HCT116 (cell line): ENCODE data around the gene STK35. TPM values are rescaled to one million over a fixed set of nuclear protein-coding genes. Genes with fewer than 3 reads are reported as not detected.

ENCODE experiments used
- ATAC-seq: fragments of 200-7000 bp; cut with Tn5 transposase; 2 replicates; pipeline ENCODE4 v1.9.1; 2020; ENCODE audit warnings: mild to moderate bottlenecking, moderate library complexity
- BruUV-seq: library from RNA; stranded (reverse); fragments of 400-500 nt; replicated peaks from 2 replicates; lab custom pipeline; 2021; lab: Mats Ljungman, UMichigan
- CTCF ChIA-PET: fragments of 300-600 bp; sonication (Branson Sonifier 250); formaldehyde crosslinking; loops from one replicate; lab custom pipeline; 2021; ENCODE audit warnings: antibody characterized with exemption; lab: Charles Lee
- POLR2A ChIA-PET: fragments of 300-600, 350-600 bp; sonication (Branson Sonifier 250); formaldehyde crosslinking; loops from one replicate; lab custom pipeline; 2021; ENCODE audit warnings: antibody characterized with exemption; lab: Charles Lee
- RAD21 ChIA-PET, 2 experiments: fragments of 300-600 bp; sonication (Branson Sonifier 250); formaldehyde crosslinking; loops; one replicate each; lab custom pipeline; 2023; ENCODE audit warnings: low total read pairs in 2 of 2; ENCODE audit not compliant: uncharacterized antibody in 2 of 2, unreplicated experiment in 2 of 2, low non-redundant PET in 1 of 2; lab: Charles Lee
- DNase-seq: peaks from one replicate; pipeline ENCODE4 v3.0.0-alpha.2; 2010; ENCODE audit warnings: low read depth, low spot score
- H2AFZ ChIP-seq: fragments of 200-600 bp; shearing (Covaris generic), sonication (generic); 2 replicates; pipeline ENCODE4 v1.6.1; 2017; ENCODE audit warnings: low read depth, mixed run types, mixed read lengths, antibody characterized with exemption, low read length; ENCODE audit not compliant: poor library complexity, severe bottlenecking
- H3K27ac ChIP-seq: 2 replicates; pipeline ENCODE4 v1.5.1; 2012; ENCODE audit warnings: low read depth, low read length
- H3K27me3 ChIP-seq: fragments of 200-600 bp; sonication (generic); 2 replicates; pipeline ENCODE4 v1.6.1; 2016; ENCODE audit warnings: mixed run types, low read length, mixed read lengths; ENCODE audit not compliant: insufficient read depth
- H3K36me3 ChIP-seq, 2 experiments: fragments of 200-500 bp in 1 of 2; fragments of 200-600 bp in 1 of 2; sonication (Bioruptor generic) in 1 of 2; sonication (generic) in 1 of 2; 2 replicates each; pipeline versions ENCODE4 v1.5.1 to v1.6.1; 2014 to 2016; ENCODE audit warnings: low read length in 2 of 2, inconsistent platforms in 1 of 2, mixed read lengths in 1 of 2, mixed run types in 1 of 2; ENCODE audit not compliant: insufficient read depth in 2 of 2, control insufficient read depth in 1 of 2
- H3K4me1 ChIP-seq, 2 experiments: fragments of 200-600 bp in 1 of 2; sonication (generic) in 1 of 2; 2 replicates each; pipeline versions ENCODE4 v1.5.1 to v1.6.1; 2012 to 2017; ENCODE audit warnings: low read length in 2 of 2, inconsistent platforms in 1 of 2, mild to moderate bottlenecking in 1 of 2, mixed read lengths in 1 of 2, mixed run types in 1 of 2, moderate library complexity in 1 of 2; ENCODE audit not compliant: insufficient read depth in 2 of 2, control insufficient read depth in 1 of 2
- H3K4me2 ChIP-seq: fragments of 200-600 bp; sonication (generic); 2 replicates; pipeline ENCODE4 v1.6.1; 2017; ENCODE audit warnings: mixed run types, low read length, mixed read lengths
- H3K4me3 ChIP-seq, 2 experiments: fragments of 200-600 bp in 1 of 2; sonication (generic) in 1 of 2; replicated peaks in 1 of 2; 2 replicates each; pipeline ENCODE4 v1.5.1; 2011 to 2016; ENCODE audit warnings: low read length in 2 of 2, control low read depth in 1 of 2, low read depth in 1 of 2, mild to moderate bottlenecking in 1 of 2, mixed read lengths in 1 of 2, mixed run types in 1 of 2
- H3K79me2 ChIP-seq: fragments of 200-600 bp; sonication (generic); 2 replicates; pipeline ENCODE4 v1.6.1; 2017; ENCODE audit warnings: mild to moderate bottlenecking, mixed run types, low read length, moderate library complexity, mixed read lengths; ENCODE audit not compliant: insufficient read depth
- H3K9ac ChIP-seq: fragments of 200-600 bp; sonication (generic); 2 replicates; pipeline ENCODE4 v1.6.1; 2016; ENCODE audit warnings: low read length, mixed read lengths
- H3K9me2 ChIP-seq: fragments of 200-600 bp; sonication (generic), shearing (Covaris generic); 2 replicates; pipeline ENCODE4 v1.6.1; 2017; ENCODE audit warnings: mixed run types, mild to moderate bottlenecking, moderate library complexity; ENCODE audit not compliant: insufficient read depth
- H3K9me3 ChIP-seq, 2 experiments: fragments of 200-500 bp in 1 of 2; fragments of 200-600 bp in 1 of 2; sonication (Bioruptor generic) in 1 of 2; sonication (generic) in 1 of 2; 2 replicates each; pipeline ENCODE4 v1.6.1; 2014 to 2017; ENCODE audit warnings: low read length in 2 of 2, mixed read lengths in 2 of 2, inconsistent platforms in 1 of 2, low read depth in 1 of 2, mild to moderate bottlenecking in 1 of 2, mixed run types in 1 of 2, moderate library complexity in 1 of 2; ENCODE audit not compliant: control insufficient read depth in 1 of 2, insufficient read depth in 1 of 2
- H4K20me1 ChIP-seq: fragments of 200-600 bp; sonication (generic), shearing (Covaris generic); 2 replicates; pipeline ENCODE4 v1.6.1; 2017; ENCODE audit warnings: mixed run types, mild to moderate bottlenecking, moderate library complexity; ENCODE audit not compliant: insufficient read depth
- POLR2AphosphoS5 ChIP-seq: IDR thresholded peaks from 2 replicates; pipeline ENCODE4 v1.6.1; 2011; ENCODE audit warnings: mild to moderate bottlenecking, low read depth, low read length, moderate library complexity
- SIN3A ChIP-seq: IDR thresholded peaks from 2 replicates; pipeline ENCODE4 v1.6.1; 2012; ENCODE audit warnings: low read depth
- TCF7L2 ChIP-seq: IDR thresholded peaks from 2 replicates; pipeline ENCODE4 v1.7.0; 2011; ENCODE audit warnings: borderline replicate concordance, inconsistent platforms; ENCODE audit not compliant: insufficient read depth, insufficient read length; ENCODE audit errors: extremely low read depth
- YY1 ChIP-seq: IDR thresholded peaks from 2 replicates; pipeline ENCODE4 v1.6.1; 2011; ENCODE audit warnings: low read length, low read depth, moderate library complexity, mild to moderate bottlenecking; ENCODE audit not compliant: insufficient replicate concordance; ENCODE audit errors: extremely low read depth
- ZFX ChIP-seq: fragments of 450-650 bp; IDR thresholded peaks from 2 replicates; pipeline ENCODE4 v1.6.1; 2017
- intact Hi-C: fragments of 100-400 bp; cut with micrococcal nuclease; formaldehyde crosslinking; loops from 2 replicates; pipeline ENCODE4 v1.10.0; 2022
- total RNA-seq: library from RNA; stranded (reverse); gene quantifications from one replicate; pipeline ENCODE4 v1.2.1, GENCODE V29; 2021; ENCODE audit not compliant: unreplicated experiment

Gene STK35
- total RNA-seq, 1 experiment from 2014 or later: 32.8 TPM

DNA sequence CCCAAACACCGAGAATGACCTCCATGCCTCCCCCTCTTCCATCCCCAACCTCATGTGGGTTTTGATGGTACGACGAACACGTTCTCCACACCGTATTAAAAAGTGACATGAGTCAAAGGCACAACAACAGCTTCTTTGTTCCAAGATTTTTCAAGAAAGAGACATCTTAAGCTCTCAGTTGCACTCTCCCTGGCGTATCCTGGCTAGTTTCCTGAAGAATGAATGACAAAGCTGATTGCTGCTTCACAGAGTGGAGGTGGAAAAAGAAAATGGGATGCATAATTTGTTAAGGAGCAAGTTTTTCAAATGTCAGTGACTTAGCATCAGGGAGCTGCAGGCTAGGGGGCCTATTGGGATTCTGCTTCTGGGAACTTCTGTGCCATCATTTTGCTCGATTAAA lies 95.5 kb downstream of the STK35 start:
- ChIA-PET CTCF (interaction anchor here (0.9 to 3.0 kb wide), 2 partner anchors 11 to 26 kb away, joined by 5 to 14 read pairs; no protein-coding TSS in a partner anchor), POLR2A (no interaction called here), RAD21 (no interaction called here)
- TF ChIP-seq ZFX: no peak
- no peak for TF ChIP-seq SIN3A
- TF ChIP-seq YY1: no peak
- no peak for TF ChIP-seq TCF7L2
- TF ChIP-seq POLR2AphosphoS5: no peak
- BruUV-seq: no TSS peak
- Histone ChIP-seq H3K27ac (no peak overlapping the region), H3K9ac (no peak overlapping the region), H2AFZ (no peak overlapping the region), H3K36me3 (no peaks in the 10 kb centered on the region), H3K4me1 (no peaks in the 10 kb centered on the region), H3K4me3 (no peak overlapping the region), H3K9me2 (no peaks in the 10 kb centered on the region), H3K79me2 (no peaks in the 10 kb centered on the region), H3K27me3 (no peaks in the 10 kb centered on the region), H4K20me1 (no peaks in the 10 kb centered on the region), H3K4me2 (no peak overlapping the region), H3K9me3 (no peaks in the 10 kb centered on the region)
- intact Hi-C loops: no loop called here
- DNase-seq (no peak), ATAC-seq (no peak)

Other genes starting within 250 kb of the STK35 start
- 15.3 TPM for gene SIRPA, start 206.4 kb upstream of the STK35 start, total RNA-seq
- not detected for gene PDYN, start 107.8 kb upstream of the STK35 start, total RNA-seq
- gene TGM3, start 194.2 kb downstream of the STK35 start, total RNA-seq: not detected